Kidney epithelial cell (primary cell): ENCODE data around the gene ZDHHC9. TPM values are rescaled to one million over a fixed set of nuclear protein-coding genes. Genes with fewer than 3 reads are reported as not detected.

Experiments used
- DNase-seq: peaks from one replicate; pipeline ENCODE4 v3.0.0-alpha.2; 2010; ENCODE audit warnings: low read depth
- H3K27me3 ChIP-seq: 2 replicates; pipeline ENCODE4 v1.6.0; 2011; ENCODE audit warnings: low read length; ENCODE audit not compliant: control insufficient read depth, insufficient read depth
- H3K36me3 ChIP-seq: 2 replicates; pipeline ENCODE4 v1.5.1; 2011; ENCODE audit warnings: low read length; ENCODE audit not compliant: control insufficient read depth, insufficient read depth
- H3K4me3 ChIP-seq: 2 replicates; pipeline ENCODE4 v1.5.1; 2011; ENCODE audit warnings: low read depth, mild to moderate bottlenecking, control low read depth, low read length
- CTCF ChIP-seq: IDR thresholded peaks from 2 replicates; pipeline ENCODE4 v1.5.1; 2011; ENCODE audit warnings: mild to moderate bottlenecking, moderate library complexity, low read length, control low read depth, inconsistent platforms; ENCODE audit not compliant: insufficient read depth, poor library complexity, severe bottlenecking
- total RNA-seq: library from RNA; depleted of rRNA; stranded (reverse); fragments of >200 nt; gene quantifications from 2 replicates; pipeline ENCODE4 v1.2.3, GENCODE V29; 2015

The ZDHHC9 gene
- total RNA-seq, 1 donor from 2014 or later: 31.7 TPM

GRCh38 chrX:129759576-129760061, 84.1 kb downstream of the ZDHHC9 start:
- Histone ChIP-seq H3K36me3 (no peaks in the 10 kb centered on the region), H3K27me3 (no peaks in the 10 kb centered on the region), H3K4me3 (no peak overlapping the region)
- TF ChIP-seq CTCF: peak; percentile 3
- peak; percentile 32 for DNase-seq

- DNase-seq: no peak
- Histone ChIP-seq H3K27me3 (peaks cover 2% of the 10 kb centered on the region), H3K36me3 (no peaks in the 10 kb centered on the region), H3K4me3 (no peak overlapping the region)
- TF ChIP-seq CTCF: no peak
These were observed 87.7 kb downstream of the ZDHHC9 start for GRCh38 chrX:129755779-129756650.

- TF ChIP-seq CTCF: peak; percentile 23
- H3K27me3 ChIP-seq: peaks cover 2% of the 10 kb centered on the region
- H3K36me3 ChIP-seq: no peaks in the 10 kb centered on the region
- H3K4me3 ChIP-seq: no peak overlapping the region
- no peak for DNase-seq
These were observed 89.3 kb downstream of the ZDHHC9 start for GRCh38 chrX:129754056-129755024.

Other genes with a start within 250 kb of the ZDHHC9 start
- 0.14 and 0.17 TPM in 2 replicates for gene APLN, start 188.9 kb downstream of the ZDHHC9 start, total RNA-seq
- gene XPNPEP2, start 104.9 kb downstream of the ZDHHC9 start, total RNA-seq: not detected in 2 replicates
- not detected in 2 replicates for gene SASH3, start 63.9 kb downstream of the ZDHHC9 start, total RNA-seq
- 17.6 and 21.6 TPM in 2 replicates for gene UTP14A, start 62.3 kb upstream of the ZDHHC9 start, total RNA-seq
- gene BCORL1, start 138.7 kb upstream of the ZDHHC9 start, total RNA-seq: 4.8 and 5.8 TPM in 2 replicates